Breast epithelium (tissue), 4 donors: ENCODE measurements around the gene PRMT1. TPM values are rescaled to one million over a fixed set of nuclear protein-coding genes. Genes with fewer than 3 reads are reported as not detected.

Experiments
- DNase-seq, 2 donors: peaks; one replicate each; pipeline ENCODE4 v3.0.0-alpha.2; 2019; ENCODE audit warnings: low spot score in 2 of 2
- H3K27ac ChIP-seq, 2 donors: fragments of 200-600 bp; sonication (generic) in 1 of 2; one replicate each; pipeline ENCODE4 v1.5.1; 2016 to 2019; ENCODE audit warnings: mild to moderate bottlenecking in 1 of 2
- H3K27me3 ChIP-seq, 2 donors: fragments of 200-600 bp; sonication (generic) in 1 of 2; one replicate each; pipeline versions ENCODE4 v1.5.1 to v1.6.0; 2017 to 2019; ENCODE audit warnings: control low read depth in 1 of 2, mild to moderate bottlenecking in 1 of 2
- H3K36me3 ChIP-seq: fragments of 200-600 bp; one replicate; pipeline ENCODE4 v1.5.1; 2019
- H3K4me1 ChIP-seq, 2 donors: fragments of 200-600 bp; sonication (generic); one replicate each; pipeline ENCODE4 v1.5.1; 2016 to 2019; ENCODE audit warnings: control low read depth in 1 of 2
- H3K4me3 ChIP-seq, 3 donors: fragments of 200-600 bp; sonication (generic); 1 replicate in 2 of 3; 2 replicates in 1 of 3; pipeline ENCODE4 v1.5.1; 2016 to 2019; ENCODE audit warnings: mild to moderate bottlenecking in 3 of 3, moderate library complexity in 2 of 3
- H3K9me3 ChIP-seq, 2 donors: fragments of 200-600 bp; sonication (generic) in 1 of 2; one replicate each; pipeline ENCODE4 v1.5.1; 2016 to 2019; ENCODE audit warnings: control low read depth in 1 of 2
- POLR2A ChIP-seq: fragments of 450-650 bp; IDR thresholded peaks from one replicate; pipeline ENCODE4 v1.6.1; 2016; ENCODE audit warnings: antibody characterized with exemption, mild to moderate bottlenecking, moderate library complexity
- POLR2AphosphoS5 ChIP-seq, 3 donors: sonication (generic); formaldehyde crosslinking; IDR thresholded peaks; one replicate each; pipeline ENCODE4 v1.6.1; 2017; ENCODE audit warnings: antibody characterized with exemption in 3 of 3
- intact Hi-C: fragments of 100-400 bp; cut with DNase I; formaldehyde crosslinking; loops from one replicate; pipeline ENCODE4 v1.15.1; 2023; ENCODE audit warnings: low total_unique reads
- total RNA-seq, 3 donors: library from RNA; depleted of rRNA; stranded (reverse); fragments of >200 nt; gene quantifications; one replicate each; pipeline ENCODE4 v1.1.0, GENCODE V29; 2016
- TF ChIP-seq, protein P1 (sequence below), 3 donors: fragments of 450-650 bp; IDR thresholded peaks; one replicate each; pipeline ENCODE4 v1.5.1; 2016 to 2017; ENCODE audit warnings: antibody characterized with exemption in 3 of 3, mild to moderate bottlenecking in 3 of 3, moderate library complexity in 3 of 3

Gene PRMT1
- total RNA-seq, 3 donors from 2014 or later = 137 to 227 (median 154) TPM

GRCh38 chr19:49656456-49657109, 20.5 kb upstream of the PRMT1 start:
- H3K4me1 ChIP-seq = no peaks in the 10 kb centered on the region
- DNase-seq = no peak
- H3K4me3 ChIP-seq = no peak overlapping the region
- intact Hi-C loops = no loop called here
- no peak overlapping the region for H3K27ac ChIP-seq
- no peaks in the 10 kb centered on the region for H3K27me3 ChIP-seq
- TF ChIP-seq, protein P1, sequence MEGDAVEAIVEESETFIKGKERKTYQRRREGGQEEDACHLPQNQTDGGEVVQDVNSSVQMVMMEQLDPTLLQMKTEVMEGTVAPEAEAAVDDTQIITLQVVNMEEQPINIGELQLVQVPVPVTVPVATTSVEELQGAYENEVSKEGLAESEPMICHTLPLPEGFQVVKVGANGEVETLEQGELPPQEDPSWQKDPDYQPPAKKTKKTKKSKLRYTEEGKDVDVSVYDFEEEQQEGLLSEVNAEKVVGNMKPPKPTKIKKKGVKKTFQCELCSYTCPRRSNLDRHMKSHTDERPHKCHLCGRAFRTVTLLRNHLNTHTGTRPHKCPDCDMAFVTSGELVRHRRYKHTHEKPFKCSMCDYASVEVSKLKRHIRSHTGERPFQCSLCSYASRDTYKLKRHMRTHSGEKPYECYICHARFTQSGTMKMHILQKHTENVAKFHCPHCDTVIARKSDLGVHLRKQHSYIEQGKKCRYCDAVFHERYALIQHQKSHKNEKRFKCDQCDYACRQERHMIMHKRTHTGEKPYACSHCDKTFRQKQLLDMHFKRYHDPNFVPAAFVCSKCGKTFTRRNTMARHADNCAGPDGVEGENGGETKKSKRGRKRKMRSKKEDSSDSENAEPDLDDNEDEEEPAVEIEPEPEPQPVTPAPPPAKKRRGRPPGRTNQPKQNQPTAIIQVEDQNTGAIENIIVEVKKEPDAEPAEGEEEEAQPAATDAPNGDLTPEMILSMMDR (IDR thresholded peaks at IDR 0.05) = no peak
- TF ChIP-seq POLR2AphosphoS5 (IDR thresholded peaks at IDR 0.05) = no peak
- no peak for TF ChIP-seq POLR2A
- peaks cover 16% of the 10 kb centered on the region for H3K36me3 ChIP-seq
- H3K9me3 ChIP-seq = no peaks in the 10 kb centered on the region

DNA sequence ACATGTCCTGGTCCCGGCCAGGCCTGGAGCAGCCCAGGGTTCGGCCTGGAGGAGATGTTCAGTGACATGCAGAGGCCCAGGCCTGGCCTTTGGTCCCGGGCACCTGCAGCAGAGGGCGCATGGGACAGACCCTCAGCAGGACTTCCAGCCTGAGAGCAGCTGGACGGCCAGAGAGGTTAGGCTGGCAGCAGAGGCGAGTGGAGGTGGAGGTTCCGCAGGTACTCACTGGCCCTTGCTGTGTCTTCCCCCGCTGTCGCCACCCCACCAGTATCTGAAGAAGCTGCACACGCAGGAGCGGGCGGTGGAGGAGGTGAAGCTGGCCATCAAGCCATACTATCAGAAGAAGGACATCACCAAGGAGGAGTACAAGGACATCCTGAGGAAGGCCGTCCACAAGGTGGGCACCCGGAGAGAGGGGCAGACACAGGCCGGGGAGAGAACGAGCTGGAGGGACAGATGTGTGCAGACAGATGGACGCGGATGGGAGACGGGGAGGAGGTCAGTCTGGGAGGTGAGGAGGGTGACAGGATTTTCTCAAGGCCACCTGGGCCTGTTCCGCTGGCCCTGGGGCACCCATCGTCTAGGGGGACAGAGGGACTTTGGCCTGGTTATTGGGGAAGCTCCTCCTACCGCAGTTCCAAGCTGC, 19.5 kb upstream of the PRMT1 start:
- TF ChIP-seq POLR2A = no peak
- TF ChIP-seq, protein P1 (IDR thresholded peaks at IDR 0.05) = no peak
- no peak for TF ChIP-seq POLR2AphosphoS5 (IDR thresholded peaks at IDR 0.05)
- H3K27me3 ChIP-seq = no peaks in the 10 kb centered on the region
- H3K27ac ChIP-seq = no peak overlapping the region
- H3K4me3 ChIP-seq = no peak overlapping the region
- no peaks in the 10 kb centered on the region for H3K9me3 ChIP-seq
- H3K4me1 ChIP-seq = no peaks in the 10 kb centered on the region
- intact Hi-C loops = no loop called here
- no peak for DNase-seq
- peaks cover 7% of the 10 kb centered on the region for H3K36me3 ChIP-seq

- intact Hi-C loops = no loop called here
- H3K27ac ChIP-seq = no peak overlapping the region
- H3K9me3 ChIP-seq = no peaks in the 10 kb centered on the region
- no peaks in the 10 kb centered on the region for H3K4me1 ChIP-seq
- no peaks in the 10 kb centered on the region for H3K27me3 ChIP-seq
- no peak overlapping the region for H3K4me3 ChIP-seq
- TF ChIP-seq POLR2A (no peak), POLR2AphosphoS5 (IDR thresholded peaks at IDR 0.05) (no peak)
- TF ChIP-seq, protein P1 (IDR thresholded peaks at IDR 0.05) = no peak
- no peak for DNase-seq
- H3K36me3 ChIP-seq = peaks cover 7% of the 10 kb centered on the region
These were observed 18.9 kb upstream of the PRMT1 start for GRCh38 chr19:49658139-49658517.

GRCh38 chr19:49658566-49659442, 18.3 kb upstream of the PRMT1 start:
- intact Hi-C loops = no loop called here
- no peak for DNase-seq
- no peak for TF ChIP-seq POLR2A
- TF ChIP-seq, protein P1 (IDR thresholded peaks at IDR 0.05) = no peak
- no peak for TF ChIP-seq POLR2AphosphoS5 (IDR thresholded peaks at IDR 0.05)

More at GRCh38 chr19:49658566-49659442, 18.3 kb upstream of the PRMT1 start:
- no peaks in the 10 kb centered on the region for H3K9me3 ChIP-seq
- no peaks in the 10 kb centered on the region for H3K4me1 ChIP-seq
- no peaks in the 10 kb centered on the region for H3K27me3 ChIP-seq
- H3K36me3 ChIP-seq = peaks cover 7% of the 10 kb centered on the region
- H3K4me3 ChIP-seq = no peak overlapping the region
- no peak overlapping the region for H3K27ac ChIP-seq
